Right renal cortex interstitium (tissue), 3 donors: ENCODE data around the gene KBTBD7. TPM values are rescaled to one million over a fixed set of nuclear protein-coding genes. Genes with fewer than 3 reads are reported as not detected.

Source experiments
- polyA plus RNA-seq, 3 donors: library from polyadenylated mRNA; unstranded; fragments of 120-200 nt; gene quantifications; one replicate each; pipeline ENCODE4 v1.2.1, GENCODE V29; 2013; ENCODE audit not compliant: insufficient read length in 3 of 3

The KBTBD7 gene
- polyA plus RNA-seq, 3 donors = 19.4 to 22.2 (median 22.0) TPM

Other genes starting within 250 kb of the KBTBD7 start
- 10 to 100 TPM; 48.0 to 50.7 (median 50.1) TPM for gene ELF1, start 175.3 kb downstream of the KBTBD7 start, polyA plus RNA-seq
- 10 to 100 TPM; 25.9 to 27.7 (median 27.6) TPM for gene WBP4, start 133.1 kb downstream of the KBTBD7 start, polyA plus RNA-seq
- gene KBTBD6, start 61.8 kb downstream of the KBTBD7 start, polyA plus RNA-seq = 10 to 100 TPM; 19.6 to 20.6 (median 20.0) TPM
- 10 to 100 TPM; 16.6 to 17.1 (median 17.0) TPM for gene MTRF1, start 69.0 kb upstream of the KBTBD7 start, polyA plus RNA-seq
- gene NAA16, start 116.7 kb upstream of the KBTBD7 start, polyA plus RNA-seq = 10 to 100 TPM; 28.1 to 31.8 (median 31.1) TPM